A673 (cell line): ENCODE measurements around the gene PAM16.

Source experiments
- EZH2 ChIP-seq: fragments of 200-600 bp; sonication (generic); IDR thresholded peaks from 2 replicates; pipeline ENCODE4 v1.6.1; 2017; ENCODE audit warnings: borderline replicate concordance, low read depth, mild to moderate bottlenecking, mixed read lengths, antibody characterized with exemption, low read length; ENCODE audit not compliant: poor library complexity, severe bottlenecking
- TF ChIP-seq, protein P1 (sequence below): fragments of 300-800, 200-600 bp; sonication (generic); conservative IDR thresholded peaks from 2 replicates; pipeline ENCODE4 v1.5.1; 2017; ENCODE audit warnings: low read depth, mild to moderate bottlenecking, antibody characterized with exemption, low read length, moderate library complexity, mixed read lengths

GRCh38 chr16:4382795-4383357, 31.8 kb upstream of the PAM16 start:
- TF ChIP-seq, protein P1, sequence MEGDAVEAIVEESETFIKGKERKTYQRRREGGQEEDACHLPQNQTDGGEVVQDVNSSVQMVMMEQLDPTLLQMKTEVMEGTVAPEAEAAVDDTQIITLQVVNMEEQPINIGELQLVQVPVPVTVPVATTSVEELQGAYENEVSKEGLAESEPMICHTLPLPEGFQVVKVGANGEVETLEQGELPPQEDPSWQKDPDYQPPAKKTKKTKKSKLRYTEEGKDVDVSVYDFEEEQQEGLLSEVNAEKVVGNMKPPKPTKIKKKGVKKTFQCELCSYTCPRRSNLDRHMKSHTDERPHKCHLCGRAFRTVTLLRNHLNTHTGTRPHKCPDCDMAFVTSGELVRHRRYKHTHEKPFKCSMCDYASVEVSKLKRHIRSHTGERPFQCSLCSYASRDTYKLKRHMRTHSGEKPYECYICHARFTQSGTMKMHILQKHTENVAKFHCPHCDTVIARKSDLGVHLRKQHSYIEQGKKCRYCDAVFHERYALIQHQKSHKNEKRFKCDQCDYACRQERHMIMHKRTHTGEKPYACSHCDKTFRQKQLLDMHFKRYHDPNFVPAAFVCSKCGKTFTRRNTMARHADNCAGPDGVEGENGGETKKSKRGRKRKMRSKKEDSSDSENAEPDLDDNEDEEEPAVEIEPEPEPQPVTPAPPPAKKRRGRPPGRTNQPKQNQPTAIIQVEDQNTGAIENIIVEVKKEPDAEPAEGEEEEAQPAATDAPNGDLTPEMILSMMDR: no peak
- no peak for TF ChIP-seq EZH2
